Endometrial microvascular endothelial cells (primary cell): Measurements from ENCODE around the gene C6orf120. TPM values are rescaled to one million over a fixed set of nuclear protein-coding genes. Genes with fewer than 3 reads are reported as not detected.

Source experiments
- in situ Hi-C: cut with HindIII; loops from 2 replicates; pipeline ENCODE4 v1.10.0; 2017; ENCODE audit warnings: low sequenced_read_pairs, low pct_unique_long_range_greater_than_20kb; ENCODE audit errors: inconsistent ontology term
- total RNA-seq: library from RNA; depleted of rRNA; stranded (reverse); fragments of >200 nt; gene quantifications from one replicate; pipeline ENCODE4 v1.2.3, GENCODE V29; 2015; ENCODE audit errors: inconsistent ontology term

The C6orf120 gene
- 40.0 TPM for total RNA-seq

DNA sequence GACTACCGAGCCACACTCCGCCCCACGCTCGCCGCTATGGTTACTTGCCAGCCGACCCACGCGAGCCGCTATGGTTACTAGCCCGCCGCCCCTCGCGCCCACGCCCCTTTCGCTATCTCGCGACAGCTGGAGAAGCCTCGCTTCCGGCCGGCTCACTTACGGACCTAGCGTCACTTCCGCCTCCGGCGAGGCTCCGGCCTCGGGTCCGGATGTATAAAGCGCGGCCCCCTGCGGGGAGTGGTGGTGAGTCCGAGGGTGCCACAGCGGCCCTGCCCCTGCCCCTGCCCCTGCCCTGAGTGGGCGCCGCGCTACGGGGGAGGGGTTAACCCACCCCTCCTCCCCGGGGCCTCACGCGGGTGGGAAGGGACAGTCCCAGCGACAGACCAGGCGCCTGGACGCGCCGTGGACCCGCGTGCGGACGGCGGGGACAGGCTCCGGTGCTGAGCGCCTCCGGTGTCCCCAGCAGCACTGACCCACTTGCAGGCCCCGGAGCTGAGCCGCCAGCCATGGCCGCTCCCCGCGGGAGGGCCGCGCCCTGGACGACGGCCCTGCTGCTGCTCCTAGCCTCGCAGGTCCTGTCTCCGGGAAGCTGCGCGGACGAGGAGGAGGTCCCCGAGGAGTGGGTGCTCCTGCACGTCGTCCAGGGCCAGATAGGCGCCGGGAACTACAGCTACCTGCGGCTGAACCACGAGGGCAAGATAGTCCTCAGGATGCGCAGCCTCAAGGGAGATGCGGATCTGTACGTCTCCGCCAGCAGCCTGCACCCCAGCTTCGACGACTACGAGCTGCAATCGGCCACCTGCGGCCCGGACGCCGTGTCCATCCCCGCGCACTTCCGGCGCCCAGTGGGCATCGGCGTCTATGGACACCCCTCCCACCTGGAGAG, at the start of gene C6orf120, which contains the start of gene WDR27:
Gene C6orf120 (plus strand): TSS at position 173 of the 886 bp plus-strand sequence. CDS start 334 bp downstream, at position 507.
Gene WDR27 (minus strand): TSS at position 76 of the 886 bp plus-strand sequence. CDS start 13,024 bp downstream, outside the sequence.
- in situ Hi-C loops = no loop called here

DNA sequence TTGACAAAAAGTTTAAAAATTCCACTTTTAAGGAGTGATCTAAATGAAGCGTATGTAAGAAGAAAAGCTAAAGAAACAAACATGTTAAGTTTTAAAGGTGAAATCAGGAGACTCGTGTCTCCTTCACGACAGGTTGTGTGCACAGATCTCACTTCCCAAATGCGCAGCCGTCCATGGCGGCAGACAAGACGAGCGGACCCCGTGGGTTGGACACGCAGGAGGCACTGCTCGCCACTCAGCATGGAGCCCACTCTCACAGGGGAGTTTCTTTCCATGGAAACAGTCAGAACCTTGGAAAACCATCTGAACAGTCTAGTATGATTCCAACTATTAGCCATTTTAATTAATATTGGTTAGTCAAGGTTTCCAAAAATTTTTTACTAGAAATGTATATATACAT, 49.0 kb upstream of the C6orf120 start:
- in situ Hi-C loops = no loop called here

DNA sequence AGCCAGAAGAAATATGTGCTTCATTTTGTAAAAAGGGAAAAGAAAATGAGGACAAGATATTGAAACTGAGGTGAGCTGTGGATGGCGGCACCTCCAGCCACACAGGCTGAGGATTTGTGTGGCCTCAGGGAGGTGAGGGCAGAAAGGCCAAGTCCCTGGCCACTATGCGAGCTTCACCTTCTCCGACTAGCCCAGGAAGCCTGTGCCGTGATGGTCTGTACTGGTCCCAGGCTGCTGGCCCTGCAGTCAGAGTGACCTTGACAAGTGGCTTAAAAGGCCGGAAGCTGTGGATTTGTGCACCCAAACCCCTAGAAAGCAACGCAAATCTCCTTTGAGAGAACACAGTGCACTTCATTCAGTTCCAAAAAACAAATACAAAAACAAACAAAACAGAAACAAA, 48.2 kb upstream of the C6orf120 start:
- in situ Hi-C loops = no loop called here

DNA sequence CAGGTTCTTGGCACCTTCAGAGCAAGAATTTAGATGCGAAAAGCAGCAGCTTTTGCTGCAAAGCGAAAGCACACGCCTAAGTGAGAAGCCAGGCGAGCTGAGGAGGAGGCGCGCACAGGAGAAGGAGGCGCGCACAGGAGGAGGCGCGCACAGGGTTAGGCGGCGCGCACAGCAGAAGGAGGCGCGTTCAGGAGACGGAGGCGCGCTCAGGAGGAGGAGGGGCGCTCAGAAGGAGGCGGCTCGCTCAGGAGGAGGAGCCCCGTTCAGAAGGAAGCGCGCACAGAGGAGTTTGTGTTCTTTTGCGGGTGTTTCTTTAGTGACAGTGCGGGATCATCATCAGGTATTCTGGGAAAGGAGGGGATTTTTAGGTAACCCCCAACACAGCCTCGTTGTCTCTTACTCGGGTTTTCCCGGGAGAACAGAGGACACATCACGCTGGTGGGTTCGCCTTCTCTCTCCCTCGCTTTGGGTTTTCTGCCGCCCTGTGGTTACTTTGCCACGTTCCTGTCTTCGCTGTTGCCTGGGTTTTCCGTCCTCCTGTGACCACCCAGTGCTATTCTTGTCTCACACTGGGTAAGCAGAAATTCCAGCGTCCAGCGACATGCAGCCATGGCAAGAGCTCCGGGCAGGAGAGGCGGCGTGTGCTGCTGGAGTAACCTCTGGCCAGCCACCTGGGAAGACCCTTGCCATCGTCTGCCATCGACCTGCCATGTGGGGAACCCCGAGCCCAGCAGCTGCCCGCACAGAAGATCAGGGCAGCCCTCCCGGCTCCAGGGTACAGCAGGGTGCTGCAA, 47.1 kb upstream of the C6orf120 start:
- in situ Hi-C loops = no loop called here

DNA sequence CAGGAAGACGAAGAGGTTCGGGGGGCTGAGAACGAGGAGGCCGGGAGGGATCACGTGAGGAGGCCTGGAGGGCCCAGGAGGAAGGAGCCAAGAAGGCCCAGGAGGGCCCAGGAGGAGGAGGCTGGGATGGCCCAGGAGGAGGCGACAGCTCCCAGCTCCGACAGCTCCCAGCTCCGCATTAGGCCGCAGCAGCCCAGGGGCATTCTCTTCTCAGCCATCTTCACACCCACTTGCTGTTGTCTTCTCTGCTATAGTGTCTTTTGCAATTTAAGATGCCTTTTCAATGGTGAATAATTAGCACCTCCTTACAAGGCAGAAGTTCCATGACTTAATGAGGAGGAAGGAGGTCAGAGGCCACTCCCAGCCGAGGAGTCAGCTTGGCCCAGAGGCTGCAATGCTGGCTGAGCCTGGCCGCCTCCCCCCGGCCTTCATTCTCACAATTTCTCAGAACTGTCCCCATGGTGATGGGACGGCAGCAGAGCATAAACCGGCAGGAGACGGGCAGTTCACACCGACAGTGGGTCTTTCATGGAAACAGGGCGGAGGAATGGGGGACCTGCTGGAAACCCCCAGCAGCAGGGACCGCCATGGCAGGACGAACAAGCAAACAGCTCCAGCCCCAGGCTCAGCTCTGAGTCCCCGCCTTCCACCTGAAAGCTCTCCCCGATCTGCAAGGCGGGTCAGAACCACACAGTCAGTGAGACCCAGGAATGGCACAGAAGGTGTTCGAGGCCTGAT, 45.2 kb upstream of the C6orf120 start:
- in situ Hi-C loops = no loop called here

DNA sequence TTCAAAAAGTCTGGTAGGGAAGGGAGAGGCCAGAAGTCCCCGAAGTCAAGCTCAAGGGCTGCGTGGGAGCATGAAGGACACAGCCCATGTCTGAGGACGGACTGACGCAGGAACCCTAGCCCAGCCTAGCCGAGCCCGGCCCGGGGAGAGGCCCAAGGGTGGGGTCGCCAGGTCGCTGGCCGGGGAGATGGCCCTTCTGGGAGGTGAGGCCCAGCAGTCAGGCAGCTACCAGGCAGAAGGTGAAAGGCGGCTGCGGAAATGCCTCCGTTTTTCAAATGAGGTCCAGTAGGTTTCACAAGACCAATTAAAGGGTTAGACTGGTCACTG, 44.7 kb upstream of the C6orf120 start:
- in situ Hi-C loops = no loop called here

DNA sequence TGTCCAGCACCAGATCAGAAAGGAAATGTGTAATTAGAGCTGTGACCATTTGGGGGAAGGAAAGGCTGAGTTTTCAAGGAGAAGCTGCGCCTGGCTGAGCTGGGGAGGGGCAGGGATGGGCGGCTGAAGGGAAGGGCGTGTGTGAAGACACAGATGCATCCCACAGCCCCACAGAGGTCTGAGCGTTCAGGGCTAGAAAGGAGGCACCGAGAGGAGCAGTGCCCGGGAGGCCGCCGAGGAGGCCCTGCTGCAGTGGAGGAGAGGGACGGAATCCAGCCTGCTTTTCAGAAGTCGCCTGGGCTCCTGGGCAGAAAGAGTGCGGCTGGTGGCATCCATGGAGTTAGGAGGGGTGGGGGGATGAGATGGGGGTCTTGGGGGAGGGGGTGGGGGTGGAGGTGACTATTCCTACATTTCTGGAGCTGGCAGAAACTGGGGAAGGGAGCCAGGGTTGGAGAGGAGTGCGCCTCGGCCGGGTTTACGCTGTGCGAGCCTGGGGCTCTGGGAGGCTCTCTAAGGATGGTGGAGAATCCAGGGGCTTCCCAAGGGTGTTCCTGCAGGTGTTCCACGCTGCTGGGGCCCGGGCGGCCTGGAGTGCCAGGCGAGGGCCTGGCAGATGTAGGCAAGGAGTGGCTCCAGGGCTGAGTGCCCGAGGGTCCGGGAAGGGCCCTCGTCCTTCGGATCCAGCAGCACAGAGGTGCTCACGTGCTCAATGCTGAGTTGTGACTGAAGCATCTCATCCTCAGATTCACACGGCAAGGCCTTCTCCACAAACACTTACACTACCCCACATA, 41.9 kb upstream of the C6orf120 start:
- in situ Hi-C loops = no loop called here

DNA sequence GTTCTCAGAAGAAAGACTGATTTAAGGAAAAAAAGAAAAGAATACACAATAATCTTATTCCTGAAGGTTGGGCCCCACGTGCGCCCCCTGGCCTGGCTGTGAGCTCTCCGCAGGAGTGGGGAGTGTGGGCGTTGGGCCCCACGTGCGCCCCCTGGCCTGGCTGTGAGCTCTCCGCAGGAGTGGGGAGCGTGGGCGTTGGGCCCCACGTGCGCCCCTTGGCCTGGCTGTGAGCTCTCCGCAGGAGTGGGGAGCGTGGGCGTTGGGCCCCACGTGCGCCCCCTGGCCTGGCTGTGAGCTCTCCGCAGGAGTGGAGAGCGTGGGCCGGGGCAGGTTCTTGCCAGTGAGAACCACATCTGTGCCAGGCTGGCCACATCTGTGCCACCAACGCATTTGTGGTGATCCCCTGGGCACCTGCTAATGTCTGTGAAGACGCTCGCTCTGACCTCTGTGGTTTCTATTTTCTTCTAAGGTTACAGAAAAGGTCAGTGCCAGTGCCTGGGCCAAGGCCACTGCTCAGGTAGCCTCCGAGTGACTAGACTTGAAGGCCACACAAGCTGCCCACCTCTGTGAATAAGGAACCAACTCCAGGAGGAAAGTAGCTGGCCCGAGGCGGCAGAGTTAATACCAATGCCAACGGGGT, 41.1 kb upstream of the C6orf120 start:
- in situ Hi-C loops = no loop called here

DNA sequence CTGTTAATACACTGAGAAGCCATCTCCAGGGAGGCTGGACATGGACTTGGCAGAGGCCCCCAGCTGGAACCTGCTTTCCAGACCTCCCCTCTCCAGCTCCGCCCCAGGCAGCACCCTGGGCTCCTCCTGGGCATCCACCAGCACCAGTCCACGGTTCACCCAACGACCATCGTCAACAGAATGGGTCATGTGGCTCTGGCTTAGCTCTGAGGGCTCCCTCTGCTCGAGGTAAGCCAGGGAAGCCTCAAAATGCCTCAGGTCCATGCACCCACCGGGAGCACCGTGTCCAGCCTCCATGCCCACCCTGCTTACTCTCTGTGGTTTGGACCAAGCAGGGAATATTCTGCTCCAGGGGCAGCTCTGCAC, 40.6 kb upstream of the C6orf120 start:
- in situ Hi-C loops = no loop called here

DNA sequence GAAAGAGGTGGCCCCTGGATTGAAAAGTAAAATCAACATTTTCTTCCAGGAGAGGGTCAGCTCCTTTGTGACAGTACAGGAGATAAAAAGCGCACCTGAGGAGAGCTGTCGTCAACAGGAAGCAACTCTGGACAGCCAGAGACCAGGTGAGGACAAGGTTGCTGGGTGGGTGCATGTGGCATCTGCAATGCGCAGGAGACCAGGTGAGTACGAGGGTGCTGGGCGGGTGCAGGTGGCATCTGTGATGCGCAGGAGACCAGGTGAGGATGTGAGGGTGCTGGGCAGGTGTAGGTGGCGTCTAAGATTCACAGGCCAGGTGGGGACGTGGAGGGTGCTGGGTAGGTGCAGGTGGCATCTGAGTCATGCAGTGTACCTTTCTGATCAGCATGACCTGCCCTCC, 38.5 kb upstream of the C6orf120 start:
- in situ Hi-C loops = no loop called here

DNA sequence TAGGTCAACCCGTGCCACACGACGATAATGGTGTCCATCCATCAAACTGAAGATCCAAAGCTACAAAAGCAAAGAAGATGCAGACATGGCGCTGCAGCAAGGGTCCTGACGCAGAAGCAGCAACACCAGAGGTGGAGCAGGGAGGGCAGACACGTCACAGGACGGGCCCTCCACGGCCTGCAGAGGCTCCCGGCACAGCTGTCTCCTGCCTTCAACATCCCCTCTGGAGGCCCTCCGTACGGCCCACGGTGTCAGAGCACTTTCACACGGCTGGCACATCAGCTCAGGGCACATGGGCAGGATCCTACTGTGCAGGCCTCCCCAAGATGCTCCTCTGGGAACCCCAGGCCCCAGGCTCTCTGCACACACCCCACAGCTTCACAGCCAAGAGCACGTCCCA, 37.7 kb upstream of the C6orf120 start:
- in situ Hi-C loops = no loop called here

DNA sequence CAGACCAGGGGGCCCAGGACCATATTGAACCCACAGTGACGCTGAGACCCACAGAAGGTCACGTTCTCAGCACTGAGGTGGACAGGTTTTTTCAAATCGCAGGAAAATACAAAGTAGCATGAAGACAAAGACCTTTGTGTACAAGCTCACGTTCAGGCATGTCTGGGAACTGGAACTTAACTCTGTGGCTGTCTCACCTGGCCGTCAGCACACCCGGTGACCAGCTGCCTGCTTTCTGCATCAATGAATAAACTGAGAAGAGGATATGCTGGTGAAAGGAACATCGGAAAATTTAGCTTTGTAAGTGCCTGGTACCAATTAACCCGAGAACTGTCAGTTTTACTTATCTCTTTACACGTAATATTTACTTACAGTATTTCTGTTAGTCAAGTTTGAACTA, 36.6 kb upstream of the C6orf120 start:
- in situ Hi-C loops = no loop called here

DNA sequence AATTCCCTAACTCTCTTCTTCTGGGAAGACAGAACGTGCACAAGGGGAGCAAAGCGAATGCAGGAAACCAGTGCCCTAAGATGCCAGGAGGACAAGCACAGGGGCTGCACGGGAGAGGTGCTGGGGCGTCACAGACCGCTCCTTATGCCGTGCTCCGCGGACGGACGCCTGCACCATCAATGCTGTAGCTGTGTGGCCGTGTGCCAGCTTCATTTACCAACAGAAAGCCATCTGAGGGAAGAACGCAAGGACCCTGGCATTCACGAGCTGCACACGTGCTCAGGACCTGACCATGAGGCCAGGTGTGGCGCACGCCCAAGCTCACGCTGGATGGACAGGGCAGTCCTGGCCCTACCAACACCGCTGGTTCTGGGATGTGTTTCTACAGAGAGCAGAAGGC, 35.5 kb upstream of the C6orf120 start:
- in situ Hi-C loops = no loop called here

DNA sequence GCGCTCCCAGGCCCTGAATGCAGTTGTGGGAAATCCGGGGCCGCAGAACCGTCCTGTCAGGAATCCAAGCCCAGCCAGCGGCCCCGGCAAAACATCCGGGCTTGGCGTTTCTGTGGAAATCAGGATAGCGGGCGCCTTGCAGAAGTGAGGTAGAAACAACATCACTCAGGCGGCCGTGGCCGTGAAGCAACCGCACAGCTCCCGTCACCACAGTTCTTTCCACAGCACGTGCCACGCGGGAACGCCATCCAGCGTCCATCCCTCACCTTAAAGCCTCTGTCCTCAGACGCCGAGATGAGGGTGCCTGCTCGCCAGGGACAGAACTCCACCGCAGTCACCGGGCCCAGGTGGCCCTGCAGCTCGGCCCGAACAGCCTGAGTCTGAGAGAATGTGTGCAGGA, 34.2 kb upstream of the C6orf120 start:
- in situ Hi-C loops = no loop called here

DNA sequence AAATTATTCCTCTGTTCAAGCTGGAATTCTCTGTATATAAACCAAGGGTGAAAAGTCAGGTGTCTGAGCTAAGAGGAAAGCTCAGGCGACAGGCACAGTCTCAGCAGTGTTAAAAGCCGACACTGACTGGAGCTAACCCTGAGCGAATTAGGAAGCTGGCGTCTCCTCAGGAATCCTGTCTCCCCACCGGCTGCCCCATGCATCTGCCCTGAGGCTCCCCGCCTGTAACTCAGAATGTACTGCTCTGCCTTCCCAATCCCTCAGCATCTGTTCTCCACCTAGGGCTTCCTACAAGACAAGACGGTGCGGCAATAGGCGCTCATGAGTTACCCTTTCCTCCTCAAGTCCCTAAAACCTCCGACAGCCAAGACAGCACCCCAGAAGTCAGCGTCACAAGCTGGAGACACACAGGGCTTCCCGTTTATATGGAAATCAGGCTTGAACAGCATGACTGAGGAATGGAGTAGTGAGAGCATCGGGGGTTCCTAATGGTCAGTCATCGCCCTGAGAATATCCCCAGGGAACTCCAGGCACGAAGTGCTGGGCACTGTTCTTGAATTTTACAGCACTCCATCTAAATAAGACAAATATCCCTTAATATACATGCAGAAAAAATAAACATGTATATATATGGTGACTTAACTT, 33.6 kb upstream of the C6orf120 start:
- in situ Hi-C loops = no loop called here

DNA sequence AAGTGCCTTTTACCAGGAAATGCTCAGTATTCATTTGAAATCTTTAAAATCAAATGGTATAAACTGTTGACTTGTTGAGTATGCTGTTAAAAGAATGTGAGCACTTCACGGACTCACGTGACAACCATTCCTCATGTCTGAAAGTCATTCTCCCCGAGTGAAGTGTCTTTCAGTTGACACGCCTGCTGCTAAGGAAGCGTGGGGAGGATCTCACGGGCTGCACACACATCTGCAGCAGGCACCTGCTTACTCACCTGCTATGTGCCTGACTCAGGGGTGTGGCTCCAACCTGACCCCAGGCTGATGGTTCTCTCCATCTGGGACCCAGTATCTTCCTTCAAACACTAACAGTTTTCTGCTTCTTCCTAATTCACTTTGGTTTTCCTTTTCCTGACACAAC, 32.8 kb upstream of the C6orf120 start:
- in situ Hi-C loops = no loop called here

DNA sequence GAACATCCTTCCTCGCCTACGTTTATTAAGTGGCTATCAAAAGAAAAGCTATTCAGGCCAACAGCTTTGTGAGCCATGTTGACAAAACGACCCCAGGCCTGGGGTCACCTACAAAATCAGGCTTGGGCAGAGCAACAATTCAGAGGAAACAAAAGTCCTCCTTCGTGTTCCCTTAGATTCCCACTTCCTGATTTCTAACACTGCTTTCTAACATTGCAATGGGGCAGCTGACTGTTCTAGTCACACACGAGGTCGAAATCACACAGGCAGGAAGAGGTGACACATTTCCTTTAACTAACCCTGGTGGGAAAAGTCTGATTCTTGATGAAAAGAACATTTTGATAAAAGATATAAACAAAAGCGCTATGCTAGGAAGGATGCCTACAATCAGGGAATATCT, 32.0 kb upstream of the C6orf120 start:
- in situ Hi-C loops = no loop called here

DNA sequence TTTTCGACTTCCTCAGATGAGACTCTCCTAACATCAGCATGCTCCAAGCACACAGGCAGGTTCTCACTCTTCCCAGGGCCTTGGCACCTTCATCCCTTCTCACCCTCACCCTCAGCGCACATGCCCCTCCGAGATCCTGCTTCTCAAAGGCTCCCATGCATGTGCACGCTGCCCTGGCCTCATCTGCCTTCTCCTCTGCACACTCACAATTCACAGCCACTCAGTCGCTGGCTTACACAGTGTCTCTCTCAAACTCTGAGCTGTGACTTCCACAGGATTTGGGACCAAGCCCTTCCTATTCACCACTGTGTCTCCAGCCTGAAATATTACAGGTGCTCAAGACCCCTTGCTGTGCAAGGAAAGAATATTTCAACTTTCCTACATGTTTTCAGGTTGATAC, 30.4 kb upstream of the C6orf120 start:
- in situ Hi-C loops = no loop called here
